A673 (cell line): ENCODE measurements around the gene SPRY1. TPM values are rescaled to one million over a fixed set of nuclear protein-coding genes. Genes with fewer than 3 reads are reported as not detected.

Source experiments
- BruUV-seq: library from RNA; stranded (reverse); fragments of 400-500 nt; replicated peaks from 2 replicates; lab custom pipeline; 2021; lab: Mats Ljungman, UMichigan
- CTCF ChIA-PET: fragments of 300-600 bp; sonication (Branson Sonifier 250); formaldehyde crosslinking; loops from one replicate; lab custom pipeline; 2022; ENCODE audit warnings: antibody characterized with exemption; lab: Charles Lee
- POLR2A ChIA-PET: fragments of 300-600 bp; sonication (Branson Sonifier 250); formaldehyde crosslinking; loops from one replicate; lab custom pipeline; 2022; ENCODE audit warnings: antibody characterized with exemption; ENCODE audit not compliant: low non-redundant PET; lab: Charles Lee
- DNase-seq: peaks from one replicate; pipeline ENCODE4 v3.0.0-alpha.2; 2015; ENCODE audit warnings: low spot score
- H3K27ac ChIP-seq: fragments of 200-600 bp; sonication (generic); 2 replicates; pipeline ENCODE4 v1.5.1; 2016; ENCODE audit warnings: mixed run types, low read depth, mild to moderate bottlenecking, mixed read lengths, antibody characterized with exemption, low read length; ENCODE audit not compliant: poor library complexity, severe bottlenecking
- H3K27me3 ChIP-seq: fragments of 200-600 bp; sonication (generic); replicated peaks from 2 replicates; pipeline ENCODE4 v1.6.1; 2017; ENCODE audit warnings: mixed run types, low read depth, mild to moderate bottlenecking, mixed read lengths, antibody characterized with exemption, low read length; ENCODE audit not compliant: insufficient read depth, poor library complexity
- H3K36me3 ChIP-seq: fragments of 200-600 bp; sonication (generic); 2 replicates; pipeline ENCODE4 v1.6.1; 2016; ENCODE audit warnings: mixed run types, mild to moderate bottlenecking, mixed read lengths, antibody characterized with exemption, low read length; ENCODE audit not compliant: insufficient read depth, poor library complexity, severe bottlenecking
- H3K4me1 ChIP-seq: fragments of 200-600 bp; sonication (generic); 2 replicates; pipeline ENCODE4 v1.6.1; 2017; ENCODE audit warnings: mixed run types, mild to moderate bottlenecking, mixed read lengths, antibody characterized with exemption, low read length; ENCODE audit not compliant: insufficient read depth, poor library complexity, severe bottlenecking
- H3K4me3 ChIP-seq: fragments of 200-600 bp; sonication (generic); 2 replicates; pipeline ENCODE4 v1.5.1; 2016; ENCODE audit warnings: low read depth, mixed run types, mild to moderate bottlenecking, mixed read lengths, low read length; ENCODE audit not compliant: poor library complexity, severe bottlenecking
- H3K9me3 ChIP-seq: fragments of 200-600 bp; sonication (generic); 2 replicates; pipeline ENCODE4 v1.6.1; 2016; ENCODE audit warnings: mixed run types, low read depth, mild to moderate bottlenecking, mixed read lengths, antibody characterized with exemption, low read length; ENCODE audit not compliant: poor library complexity, severe bottlenecking
- EZH2 ChIP-seq: fragments of 200-600 bp; sonication (generic); IDR thresholded peaks from 2 replicates; pipeline ENCODE4 v1.6.1; 2017; ENCODE audit warnings: borderline replicate concordance, low read depth, mild to moderate bottlenecking, mixed read lengths, antibody characterized with exemption, low read length; ENCODE audit not compliant: poor library complexity, severe bottlenecking
- intact Hi-C: fragments of 100-400 bp; cut with micrococcal nuclease; formaldehyde crosslinking; loops from one replicate; pipeline ENCODE4 v1.10.0; 2022; ENCODE audit not compliant: unreplicated experiment
- total RNA-seq: library from RNA; stranded (reverse); gene quantifications from 2 replicates; pipeline ENCODE4 v1.2.3, GENCODE V29; 2021
- TF ChIP-seq, protein P1 (sequence below): fragments of 300-800, 200-600 bp; sonication (generic); conservative IDR thresholded peaks from 2 replicates; pipeline ENCODE4 v1.5.1; 2017; ENCODE audit warnings: low read depth, mild to moderate bottlenecking, antibody characterized with exemption, low read length, moderate library complexity, mixed read lengths

SPRY1 gene
- total RNA-seq, 1 experiment from 2014 or later: 6.0 TPM

DNA sequence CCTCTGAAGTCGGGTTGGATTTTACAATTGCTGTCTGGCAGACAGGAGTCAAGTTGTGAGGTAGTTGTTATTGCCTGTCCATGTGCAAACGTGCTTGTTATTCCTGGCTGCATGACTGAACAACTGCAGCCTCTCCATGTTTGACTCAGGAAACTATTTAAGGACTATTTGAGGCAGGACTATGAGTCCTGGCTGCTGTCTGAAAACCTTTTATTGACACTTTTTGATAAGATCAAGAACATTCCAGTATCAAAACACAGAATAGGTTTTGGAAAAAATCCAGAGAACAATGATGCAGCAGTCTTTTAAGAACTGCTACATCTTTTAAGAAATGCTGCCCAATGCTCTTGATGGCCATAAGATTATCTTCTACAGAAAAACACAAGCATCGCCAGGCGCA is 10.0 kb upstream of the SPRY1 start:
- TF ChIP-seq, protein P1, sequence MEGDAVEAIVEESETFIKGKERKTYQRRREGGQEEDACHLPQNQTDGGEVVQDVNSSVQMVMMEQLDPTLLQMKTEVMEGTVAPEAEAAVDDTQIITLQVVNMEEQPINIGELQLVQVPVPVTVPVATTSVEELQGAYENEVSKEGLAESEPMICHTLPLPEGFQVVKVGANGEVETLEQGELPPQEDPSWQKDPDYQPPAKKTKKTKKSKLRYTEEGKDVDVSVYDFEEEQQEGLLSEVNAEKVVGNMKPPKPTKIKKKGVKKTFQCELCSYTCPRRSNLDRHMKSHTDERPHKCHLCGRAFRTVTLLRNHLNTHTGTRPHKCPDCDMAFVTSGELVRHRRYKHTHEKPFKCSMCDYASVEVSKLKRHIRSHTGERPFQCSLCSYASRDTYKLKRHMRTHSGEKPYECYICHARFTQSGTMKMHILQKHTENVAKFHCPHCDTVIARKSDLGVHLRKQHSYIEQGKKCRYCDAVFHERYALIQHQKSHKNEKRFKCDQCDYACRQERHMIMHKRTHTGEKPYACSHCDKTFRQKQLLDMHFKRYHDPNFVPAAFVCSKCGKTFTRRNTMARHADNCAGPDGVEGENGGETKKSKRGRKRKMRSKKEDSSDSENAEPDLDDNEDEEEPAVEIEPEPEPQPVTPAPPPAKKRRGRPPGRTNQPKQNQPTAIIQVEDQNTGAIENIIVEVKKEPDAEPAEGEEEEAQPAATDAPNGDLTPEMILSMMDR: no peak
- no peak for TF ChIP-seq EZH2
- Histone ChIP-seq H3K9me3 (no peaks in the 10 kb centered on the region), H3K36me3 (no peaks in the 10 kb centered on the region), H3K27me3 (no peaks in the 10 kb centered on the region), H3K4me3 (no peak overlapping the region), H3K27ac (no peak overlapping the region), H3K4me1 (no peaks in the 10 kb centered on the region)
- intact Hi-C loops: no loop called here
- CTCF ChIA-PET: no interaction called here
- no peak for DNase-seq
- POLR2A ChIA-PET: no interaction called here
- no TSS peak for BruUV-seq

GRCh38 chr4:123390846-123391456 is 5.6 kb upstream of the SPRY1 start:
- no peaks in the 10 kb centered on the region for H3K27me3 ChIP-seq
- TF ChIP-seq EZH2: no peak
- TF ChIP-seq, protein P1: peak; percentile 70
- H3K9me3 ChIP-seq: no peaks in the 10 kb centered on the region
- H3K4me3 ChIP-seq: no peak overlapping the region
- no peaks in the 10 kb centered on the region for H3K4me1 ChIP-seq
- peak; percentile 55 for DNase-seq
- CTCF ChIA-PET: interaction anchor here (0.5 kb wide), 1 partner anchor 1673 kb away, joined by 6 read pairs; no protein-coding TSS in a partner anchor
- no TSS peak for BruUV-seq
- intact Hi-C loops: loop anchor here (10.0 kb wide), 2 partner anchors 374 to 874 kb away; no protein-coding TSS in a partner anchor
- H3K27ac ChIP-seq: no peak overlapping the region
- no peaks in the 10 kb centered on the region for H3K36me3 ChIP-seq
- POLR2A ChIA-PET: no interaction called here

DNA sequence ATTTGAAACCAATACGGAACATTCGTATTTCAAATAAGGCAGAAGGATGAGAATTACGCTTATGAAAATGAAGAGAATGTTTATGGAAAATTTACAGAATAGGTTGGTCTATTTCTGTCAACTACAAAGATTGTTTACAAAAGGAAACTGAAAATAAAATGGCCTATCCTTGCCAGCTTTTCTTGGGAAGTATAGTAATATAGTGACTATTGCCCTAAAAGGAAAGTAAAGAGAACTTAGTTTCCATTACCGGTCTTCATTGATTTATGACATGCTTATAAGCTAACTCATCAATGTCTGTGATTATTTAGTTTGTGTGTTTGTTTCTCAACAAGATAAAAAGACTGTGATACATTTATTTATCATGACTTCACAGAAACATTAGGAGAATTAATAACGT is 2.9 kb upstream of the SPRY1 start:
- H3K4me1 ChIP-seq: no peaks in the 10 kb centered on the region
- no peaks in the 10 kb centered on the region for H3K9me3 ChIP-seq
- H3K27ac ChIP-seq: no peak overlapping the region
- intact Hi-C loops: loop anchor here (10.0 kb wide), 2 partner anchors 371 to 871 kb away; no protein-coding TSS in a partner anchor
- no peak for DNase-seq
- no peak overlapping the region for H3K4me3 ChIP-seq
- no peaks in the 10 kb centered on the region for H3K27me3 ChIP-seq
- no TSS peak for BruUV-seq
- POLR2A ChIA-PET: no interaction called here
- H3K36me3 ChIP-seq: no peaks in the 10 kb centered on the region
- TF ChIP-seq, protein P1: no peak
- no peak for TF ChIP-seq EZH2
- CTCF ChIA-PET: no interaction called here
